AG10803 (cell line): ENCODE measurements around the gene PAFAH1B2.

Experiments
- DNase-seq: peaks from one replicate; pipeline ENCODE4 v3.0.0; 2010; ENCODE audit warnings: low read depth
- H3K4me3 ChIP-seq: 2 replicates; pipeline ENCODE4 v1.5.1; 2011; ENCODE audit warnings: mild to moderate bottlenecking, low read length, control low read depth
- TF ChIP-seq, protein P1 (sequence below): conservative IDR thresholded peaks from 2 replicates; pipeline ENCODE4 v1.5.1; 2011; ENCODE audit warnings: mild to moderate bottlenecking, low read length, control low read depth, inconsistent platforms

Gene PAFAH1B2

DNA sequence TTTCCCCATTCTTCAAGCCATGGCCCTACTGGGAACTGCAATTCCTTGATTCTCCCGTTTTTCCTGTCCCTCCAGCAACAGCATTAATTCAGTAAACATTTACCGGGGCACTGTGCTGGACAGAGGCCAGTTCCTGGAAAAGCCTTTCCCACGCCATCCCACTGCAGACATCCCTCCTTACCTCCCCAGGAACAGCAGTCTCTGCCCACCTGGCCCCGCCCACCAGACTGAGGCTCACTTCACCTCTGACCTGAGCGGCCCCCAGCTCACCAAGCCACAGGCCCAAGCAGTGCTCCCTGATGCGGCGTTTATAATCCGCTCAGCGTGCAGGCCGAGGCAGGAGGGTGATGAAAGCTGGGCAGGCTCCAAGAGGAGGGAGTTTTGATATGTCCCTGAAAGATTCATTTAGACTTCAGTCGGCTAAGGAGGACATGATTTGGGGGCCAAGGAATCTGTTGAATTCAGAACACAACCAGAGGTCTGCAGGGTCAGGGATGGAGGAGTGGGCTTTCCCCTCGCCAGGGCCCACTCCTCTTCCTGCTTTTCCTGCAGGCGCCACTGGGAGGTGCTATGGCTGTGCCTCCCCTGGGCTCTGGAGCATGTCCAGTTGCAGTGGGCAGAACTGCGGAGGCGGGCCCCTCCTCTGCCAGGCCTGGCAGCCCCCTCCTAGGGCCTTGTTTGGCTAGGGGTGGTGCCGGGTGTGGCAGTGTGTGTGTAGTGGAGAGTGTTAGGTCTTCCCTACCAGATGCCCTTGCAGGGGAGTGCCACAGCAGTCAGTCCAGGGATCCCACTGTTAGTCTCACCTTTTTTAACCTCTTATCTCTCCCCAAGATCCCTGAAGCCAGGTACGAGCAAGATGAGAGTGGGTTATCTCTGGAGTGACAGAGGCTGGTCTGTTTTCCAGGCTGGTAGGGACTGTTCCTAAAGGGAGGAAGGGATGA, 53.7 kb downstream of the PAFAH1B2 start:
- no peak for DNase-seq
- H3K4me3 ChIP-seq = peak overlapping the region; percentile 88
- TF ChIP-seq, protein P1, sequence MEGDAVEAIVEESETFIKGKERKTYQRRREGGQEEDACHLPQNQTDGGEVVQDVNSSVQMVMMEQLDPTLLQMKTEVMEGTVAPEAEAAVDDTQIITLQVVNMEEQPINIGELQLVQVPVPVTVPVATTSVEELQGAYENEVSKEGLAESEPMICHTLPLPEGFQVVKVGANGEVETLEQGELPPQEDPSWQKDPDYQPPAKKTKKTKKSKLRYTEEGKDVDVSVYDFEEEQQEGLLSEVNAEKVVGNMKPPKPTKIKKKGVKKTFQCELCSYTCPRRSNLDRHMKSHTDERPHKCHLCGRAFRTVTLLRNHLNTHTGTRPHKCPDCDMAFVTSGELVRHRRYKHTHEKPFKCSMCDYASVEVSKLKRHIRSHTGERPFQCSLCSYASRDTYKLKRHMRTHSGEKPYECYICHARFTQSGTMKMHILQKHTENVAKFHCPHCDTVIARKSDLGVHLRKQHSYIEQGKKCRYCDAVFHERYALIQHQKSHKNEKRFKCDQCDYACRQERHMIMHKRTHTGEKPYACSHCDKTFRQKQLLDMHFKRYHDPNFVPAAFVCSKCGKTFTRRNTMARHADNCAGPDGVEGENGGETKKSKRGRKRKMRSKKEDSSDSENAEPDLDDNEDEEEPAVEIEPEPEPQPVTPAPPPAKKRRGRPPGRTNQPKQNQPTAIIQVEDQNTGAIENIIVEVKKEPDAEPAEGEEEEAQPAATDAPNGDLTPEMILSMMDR = peak; percentile 45

DNA sequence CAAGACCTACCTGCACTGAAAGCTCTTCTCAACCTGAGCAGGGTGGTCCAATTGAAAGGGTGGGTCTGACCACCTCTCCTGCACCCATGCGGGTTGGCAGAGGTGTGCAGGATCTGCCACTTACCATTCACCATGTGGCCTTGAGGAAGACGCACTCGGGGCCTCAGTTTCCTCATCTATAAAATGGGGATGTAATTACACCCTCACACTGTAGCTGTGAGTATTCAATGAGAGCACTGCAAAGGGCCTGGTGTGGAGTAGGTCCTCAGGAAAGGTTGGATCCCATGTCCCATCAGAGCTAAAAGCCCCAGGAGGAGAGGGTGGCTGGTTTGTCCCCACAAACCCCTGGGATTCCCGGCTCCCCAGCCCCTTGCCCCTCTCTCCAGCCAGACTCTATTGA, 54.5 kb downstream of the PAFAH1B2 start:
- TF ChIP-seq, protein P1 = no peak
- peak overlapping the region; percentile 88 for H3K4me3 ChIP-seq
- no peak for DNase-seq

DNA sequence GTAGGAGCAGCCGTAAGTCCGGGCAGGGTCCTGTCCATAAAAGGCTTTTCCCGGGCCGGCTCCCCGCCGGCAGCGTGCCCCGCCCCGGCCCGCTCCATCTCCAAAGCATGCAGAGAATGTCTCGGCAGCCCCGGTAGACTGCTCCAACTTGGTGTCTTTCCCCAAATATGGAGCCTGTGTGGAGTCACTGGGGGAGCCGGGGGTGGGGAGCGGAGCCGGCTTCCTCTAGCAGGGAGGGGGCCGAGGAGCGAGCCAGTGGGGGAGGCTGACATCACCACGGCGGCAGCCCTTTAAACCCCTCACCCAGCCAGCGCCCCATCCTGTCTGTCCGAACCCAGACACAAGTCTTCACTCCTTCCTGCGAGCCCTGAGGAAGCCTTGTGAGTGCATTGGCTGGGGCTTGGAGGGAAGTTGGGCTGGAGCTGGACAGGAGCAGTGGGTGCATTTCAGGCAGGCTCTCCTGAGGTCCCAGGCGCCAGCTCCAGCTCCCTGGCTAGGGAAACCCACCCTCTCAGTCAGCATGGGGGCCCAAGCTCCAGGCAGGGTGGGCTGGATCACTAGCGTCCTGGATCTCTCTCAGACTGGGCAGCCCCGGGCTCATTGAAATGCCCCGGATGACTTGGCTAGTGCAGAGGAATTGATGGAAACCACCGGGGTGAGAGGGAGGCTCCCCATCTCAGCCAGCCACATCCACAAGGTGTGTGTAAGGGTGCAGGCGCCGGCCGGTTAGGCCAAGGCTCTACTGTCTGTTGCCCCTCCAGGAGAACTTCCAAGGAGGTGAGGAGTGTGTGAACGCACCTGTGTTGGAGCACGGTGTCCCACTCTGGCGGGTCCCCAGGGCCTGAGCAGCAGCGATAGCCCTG, 55.2 kb downstream of the PAFAH1B2 start, which contains the start of gene TAGLN:
Gene TAGLN (plus strand): TSS at position 318 of the 863 bp plus-strand sequence. CDS start 3,644 bp downstream, outside the sequence.
- H3K4me3 ChIP-seq = peak within 1 kb of the TSS; percentile 88
- DNase-seq = peak; percentile 95
- TF ChIP-seq, protein P1 = no peak

DNA sequence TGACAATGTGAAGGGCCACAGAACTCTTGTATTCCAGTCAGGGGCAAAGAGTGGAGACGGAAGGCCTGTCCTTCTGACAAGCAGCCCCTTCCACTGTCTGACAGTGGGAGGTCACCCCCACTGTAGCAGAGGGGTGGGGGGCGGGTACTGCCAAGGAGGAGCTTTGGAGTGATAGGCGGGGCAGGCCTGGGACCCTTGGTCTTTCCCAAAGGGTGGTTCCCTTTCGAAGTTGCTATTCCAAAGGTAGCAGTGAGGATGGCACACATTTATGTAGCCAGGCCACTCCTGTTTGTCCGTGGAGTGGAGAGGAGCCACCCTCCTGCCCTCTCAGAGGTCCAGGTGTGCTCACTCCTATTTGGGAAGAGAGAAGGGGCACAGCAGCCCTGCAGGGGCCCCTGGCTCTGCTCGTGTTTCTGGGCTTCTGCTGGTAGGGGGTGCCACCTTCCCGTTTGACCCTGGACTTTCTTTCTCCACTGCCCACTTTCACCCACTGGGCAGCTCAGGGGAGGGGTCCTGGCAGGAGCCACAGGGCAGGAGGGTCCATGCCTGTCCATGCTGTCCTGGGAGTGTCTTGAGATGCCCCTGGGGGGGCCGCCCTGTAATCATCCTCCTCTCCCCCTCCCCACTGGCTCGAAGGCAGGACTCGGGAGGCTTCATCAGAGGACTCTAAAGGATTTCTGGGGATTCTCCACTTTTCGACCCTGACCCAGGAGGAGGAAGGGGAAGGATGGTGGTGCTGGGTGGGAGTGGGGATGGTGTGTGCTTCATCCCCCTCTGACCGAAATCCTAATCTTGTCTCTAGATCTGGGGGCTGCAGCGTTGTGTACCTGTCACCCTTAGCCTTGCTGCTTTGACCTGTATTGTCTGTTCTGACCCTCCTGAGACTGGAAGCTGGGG, 56.1 kb downstream of the PAFAH1B2 start:
- TF ChIP-seq, protein P1 = no peak
- peak overlapping the region; percentile 88 for H3K4me3 ChIP-seq
- no peak for DNase-seq

DNA sequence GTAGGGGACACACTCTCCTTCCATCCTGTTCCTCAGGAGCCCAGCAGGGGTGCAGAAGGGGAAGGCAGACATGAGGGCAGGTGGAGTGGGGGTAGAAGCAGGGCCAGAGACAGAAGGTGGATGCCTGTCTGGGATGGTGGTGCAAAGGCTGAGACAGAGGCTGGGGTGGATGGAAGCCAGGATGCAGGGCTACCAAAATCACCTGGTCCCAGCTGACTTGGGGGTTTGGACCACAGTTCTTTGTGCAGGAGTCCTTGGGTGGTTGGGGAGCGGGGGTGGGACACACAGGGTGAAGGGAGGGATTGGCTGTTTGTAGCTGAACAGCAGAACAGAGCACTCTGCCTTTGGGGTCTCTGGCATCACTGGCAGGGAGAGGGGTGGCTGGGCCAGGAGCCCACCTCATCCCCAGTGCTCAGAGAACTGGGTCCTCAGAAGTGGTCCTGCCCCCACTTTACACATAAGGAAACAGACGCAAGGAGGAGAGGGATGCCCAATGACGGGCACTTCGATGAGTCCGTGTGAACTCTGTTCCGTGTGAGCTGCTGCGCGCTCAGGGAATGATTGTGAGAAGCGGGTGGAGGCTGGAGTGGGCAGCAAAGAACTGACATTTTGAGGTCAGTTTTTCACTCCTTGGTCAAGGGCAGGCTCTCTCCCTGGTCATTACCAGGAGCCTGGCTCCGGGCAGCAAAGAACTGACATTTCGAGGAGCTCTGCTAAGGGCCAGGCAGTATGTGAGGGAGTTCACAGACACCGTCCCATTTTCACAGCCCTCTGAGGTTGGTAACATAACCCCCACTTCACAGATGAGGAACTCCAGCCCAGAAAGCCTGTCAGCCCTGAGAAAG, 56.9 kb downstream of the PAFAH1B2 start:
- DNase-seq = no peak
- H3K4me3 ChIP-seq = peak overlapping the region; percentile 88
- TF ChIP-seq, protein P1 = no peak
